OCI-LY7 (cell line): ENCODE data around the gene MEIG1. TPM values are rescaled to one million over a fixed set of nuclear protein-coding genes. Genes with fewer than 3 reads are reported as not detected.

Experiments used
- BruUV-seq: library from RNA; stranded (reverse); fragments of 400-500 nt; replicated peaks from 2 replicates; lab custom pipeline; 2021; lab: Mats Ljungman, UMichigan
- CTCF ChIA-PET: fragments of 300-600 bp; sonication (Branson Sonifier 250); formaldehyde crosslinking; loops from one replicate; lab custom pipeline; 2022; ENCODE audit warnings: antibody characterized with exemption; ENCODE audit not compliant: unreplicated experiment; lab: Charles Lee
- POLR2A ChIA-PET: fragments of 300-600 bp; sonication (Branson Sonifier 250); formaldehyde crosslinking; loops from one replicate; lab custom pipeline; 2022; ENCODE audit warnings: antibody characterized with exemption; lab: Charles Lee
- DNase-seq: peaks from one replicate; pipeline ENCODE4 v3.0.0-alpha.2; 2015; ENCODE audit warnings: low spot score
- H2AFZ ChIP-seq: fragments of 200-600 bp; sonication (generic), shearing (Covaris generic); 2 replicates; pipeline ENCODE4 v1.6.1; 2014; ENCODE audit warnings: mild to moderate bottlenecking, antibody characterized with exemption, low read length, moderate library complexity
- H3K27ac ChIP-seq: fragments of 200-600 bp; sonication (generic); 2 replicates; pipeline ENCODE4 v1.5.1; 2014; ENCODE audit warnings: mixed run types, low read depth, mild to moderate bottlenecking, moderate library complexity, low read length, inconsistent platforms; ENCODE audit not compliant: poor library complexity, severe bottlenecking
- H3K36me3 ChIP-seq: fragments of 200-600 bp; sonication (generic); 2 replicates; pipeline ENCODE4 v1.6.1; 2014; ENCODE audit warnings: mild to moderate bottlenecking, antibody characterized with exemption, low read length, moderate library complexity, mixed read lengths; ENCODE audit not compliant: insufficient read depth
- H3K4me1 ChIP-seq: fragments of 200-600 bp; sonication (generic); 2 replicates; pipeline ENCODE4 v1.5.1; 2014; ENCODE audit warnings: mild to moderate bottlenecking, low read length; ENCODE audit not compliant: insufficient read depth, poor library complexity, severe bottlenecking
- H3K4me2 ChIP-seq: fragments of 200-600 bp; sonication (generic); 2 replicates; pipeline ENCODE4 v1.6.1; 2014; ENCODE audit warnings: mild to moderate bottlenecking, low read length
- H3K4me3 ChIP-seq: fragments of 200-600 bp; sonication (generic); 2 replicates; pipeline ENCODE4 v1.5.1; 2014; ENCODE audit warnings: mild to moderate bottlenecking, low read depth, low read length; ENCODE audit not compliant: poor library complexity, severe bottlenecking
- H3K79me2 ChIP-seq: fragments of 200-600 bp; sonication (generic); 2 replicates; pipeline ENCODE4 v1.6.1; 2016; ENCODE audit warnings: low read depth, mild to moderate bottlenecking, low read length, moderate library complexity, mixed read lengths; ENCODE audit not compliant: insufficient read depth
- H3K9me2 ChIP-seq: fragments of 200-600 bp; sonication (generic); 2 replicates; pipeline ENCODE4 v1.6.1; 2016; ENCODE audit warnings: mild to moderate bottlenecking, low read length, mixed read lengths; ENCODE audit not compliant: insufficient read depth
- H3K9me3 ChIP-seq: fragments of 200-600 bp; sonication (generic); 2 replicates; pipeline ENCODE4 v1.6.1; 2014; ENCODE audit warnings: mild to moderate bottlenecking, mixed run types, low read length, mixed read lengths
- H4K20me1 ChIP-seq: fragments of 200-600 bp; sonication (generic); 2 replicates; pipeline ENCODE4 v1.6.1; 2014; ENCODE audit warnings: mild to moderate bottlenecking, antibody characterized with exemption, low read length, moderate library complexity, mixed read lengths; ENCODE audit not compliant: insufficient read depth
- EZH2phosphoT487 ChIP-seq: fragments of 200-600 bp; sonication (generic); IDR thresholded peaks from 2 replicates; pipeline ENCODE4 v1.6.1; 2018; ENCODE audit warnings: low read depth, borderline replicate concordance, mild to moderate bottlenecking, mixed run types, antibody characterized with exemption, low read length, moderate library complexity, mixed read lengths
- intact Hi-C: fragments of 100-400 bp; cut with micrococcal nuclease; formaldehyde crosslinking; loops from one replicate; pipeline ENCODE4 v1.10.0; 2022; ENCODE audit not compliant: unreplicated experiment
- total RNA-seq, 2 experiments: library from RNA; depleted of rRNA in 1 of 2; stranded (reverse); fragments of >200 nt in 1 of 2; shearing (Covaris generic) in 1 of 2; gene quantifications; 2 replicates each; pipeline ENCODE4 v1.2.3, GENCODE V29; 2014 to 2022
- TF ChIP-seq, protein P1 (sequence below): fragments of 200-600 bp; sonication (generic); conservative IDR thresholded peaks from 2 replicates; pipeline ENCODE4 v1.5.1; 2014; ENCODE audit warnings: mild to moderate bottlenecking, antibody characterized with exemption, low read length, moderate library complexity, mixed read lengths

Gene MEIG1
- total RNA-seq, 2 experiments from 2014 or later: 1.1 to 2.7 TPM

GRCh38 chr10:14952851-14953423 lies 6.3 kb upstream of the MEIG1 start:
- Histone ChIP-seq H3K9me2 (no peaks in the 10 kb centered on the region), H3K27ac (peak overlapping the region; percentile 96), H3K4me1 (peaks cover 52% of the 10 kb centered on the region), H3K4me2 (peak overlapping the region; percentile 97), H3K9me3 (no peaks in the 10 kb centered on the region), H4K20me1 (peaks cover 18% of the 10 kb centered on the region), H3K4me3 (peak overlapping the region; percentile 83), H3K36me3 (peaks cover 46% of the 10 kb centered on the region), H3K79me2 (peaks cover 55% of the 10 kb centered on the region), H2AFZ (no peak overlapping the region)
- intact Hi-C loops: loop anchor here (5.0 to 10.0 kb wide), 4 partner anchors 144 to 1608 kb away; partner anchors contain the start of genes RPP38 and SEPHS1
- ChIA-PET POLR2A (interaction anchor here (0.7 to 1.6 kb wide), 7 partner anchors 11 to 335 kb away, joined by 3 to 12 read pairs (median 5); partner anchors contain the start of genes CDNF, HSPA14, MSANTD7 and SUV39H2), CTCF (interaction anchor here (1.0 to 1.8 kb wide), 2 partner anchors 19 to 74 kb away, joined by 3 to 6 read pairs; partner anchors contain the start of gene SUV39H2)
- DNase-seq: peak; percentile 53
- TF ChIP-seq EZH2phosphoT487: no peak
- TF ChIP-seq, protein P1, sequence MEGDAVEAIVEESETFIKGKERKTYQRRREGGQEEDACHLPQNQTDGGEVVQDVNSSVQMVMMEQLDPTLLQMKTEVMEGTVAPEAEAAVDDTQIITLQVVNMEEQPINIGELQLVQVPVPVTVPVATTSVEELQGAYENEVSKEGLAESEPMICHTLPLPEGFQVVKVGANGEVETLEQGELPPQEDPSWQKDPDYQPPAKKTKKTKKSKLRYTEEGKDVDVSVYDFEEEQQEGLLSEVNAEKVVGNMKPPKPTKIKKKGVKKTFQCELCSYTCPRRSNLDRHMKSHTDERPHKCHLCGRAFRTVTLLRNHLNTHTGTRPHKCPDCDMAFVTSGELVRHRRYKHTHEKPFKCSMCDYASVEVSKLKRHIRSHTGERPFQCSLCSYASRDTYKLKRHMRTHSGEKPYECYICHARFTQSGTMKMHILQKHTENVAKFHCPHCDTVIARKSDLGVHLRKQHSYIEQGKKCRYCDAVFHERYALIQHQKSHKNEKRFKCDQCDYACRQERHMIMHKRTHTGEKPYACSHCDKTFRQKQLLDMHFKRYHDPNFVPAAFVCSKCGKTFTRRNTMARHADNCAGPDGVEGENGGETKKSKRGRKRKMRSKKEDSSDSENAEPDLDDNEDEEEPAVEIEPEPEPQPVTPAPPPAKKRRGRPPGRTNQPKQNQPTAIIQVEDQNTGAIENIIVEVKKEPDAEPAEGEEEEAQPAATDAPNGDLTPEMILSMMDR: 0 out of 2 replicates have a peak, but pooled peaks have one; percentile 40
- TSS peak; percentile 63 for BruUV-seq

- peak overlapping the region; percentile 97 for H3K4me2 ChIP-seq
- no peaks in the 10 kb centered on the region for H3K9me2 ChIP-seq
- H3K4me3 ChIP-seq: peak overlapping the region; percentile 83
- peaks cover 15% of the 10 kb centered on the region for H4K20me1 ChIP-seq
- peak overlapping the region; percentile 96 for H3K27ac ChIP-seq
- ChIA-PET POLR2A (interaction anchor here (0.7 to 1.6 kb wide), 9 partner anchors 11 to 336 kb away, joined by 3 to 12 read pairs (median 5); partner anchors contain the start of genes CDNF, HSPA14, MSANTD7 and SUV39H2), CTCF (interaction anchor here (1.0 to 1.8 kb wide), 2 partner anchors 19 to 75 kb away, joined by 3 to 6 read pairs; partner anchors contain the start of gene SUV39H2)
- intact Hi-C loops: loop anchor here (5.0 to 10.0 kb wide), 4 partner anchors 144 to 1609 kb away; partner anchors contain the start of genes RPP38 and SEPHS1
- no TSS peak for BruUV-seq
- H3K79me2 ChIP-seq: peaks cover 49% of the 10 kb centered on the region
- peaks cover 40% of the 10 kb centered on the region for H3K36me3 ChIP-seq
- TF ChIP-seq EZH2phosphoT487: no peak
- TF ChIP-seq, protein P1: no peak
- peaks cover 52% of the 10 kb centered on the region for H3K4me1 ChIP-seq
- DNase-seq: peak; percentile 62
- peak overlapping the region; percentile 32; the same call in 1 of the 2 replicates for H2AFZ ChIP-seq
- no peaks in the 10 kb centered on the region for H3K9me3 ChIP-seq
Measured at GRCh38 chr10:14953424-14954000, 5.7 kb upstream of the MEIG1 start.
